ENCODE results near the gene ATP10B.
A peak's percentile ranks its signal among the peaks of the same experiment; 100 is the strongest.
"Not testable (repeated sequence)": the region's sequence is repeated elsewhere in the genome, so short reads cannot be mapped to it uniquely, and the experiment has no call there.

Gene ATP10B

DNA sequence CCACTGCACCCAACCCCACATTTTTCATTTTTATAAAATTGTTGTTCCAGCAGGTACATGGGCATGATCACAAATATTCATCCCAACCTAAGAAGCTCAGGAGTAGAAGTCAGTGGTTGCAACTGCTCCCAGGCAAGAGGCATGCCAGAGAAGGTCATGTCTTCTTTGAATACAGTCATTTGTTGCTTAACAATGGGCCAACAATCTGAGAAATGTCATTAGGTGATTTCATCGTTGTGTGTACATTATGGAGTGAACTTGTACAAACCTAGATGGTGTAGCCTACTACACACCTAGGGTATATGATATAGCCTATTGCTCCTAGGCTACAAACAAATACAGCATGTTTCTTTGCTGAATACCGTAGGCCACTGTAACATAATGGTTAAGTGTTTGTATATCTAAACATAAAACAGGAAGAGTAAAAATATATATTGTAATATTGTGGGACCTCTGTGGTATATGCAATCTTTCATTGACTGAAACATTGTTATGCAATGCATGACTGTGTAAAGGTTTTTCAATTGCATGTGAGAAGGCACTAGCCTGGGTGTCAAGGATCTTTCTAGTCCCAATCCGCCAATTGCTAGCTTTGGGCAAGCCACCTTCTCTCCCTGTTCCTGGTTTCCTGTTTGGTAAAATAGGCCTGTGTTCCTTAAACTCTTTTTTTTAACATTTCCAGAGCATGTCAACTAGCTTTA is 27.6 kb downstream of the ATP10B start:
- peak; percentile 35 to 45 for DNase-seq

DNA sequence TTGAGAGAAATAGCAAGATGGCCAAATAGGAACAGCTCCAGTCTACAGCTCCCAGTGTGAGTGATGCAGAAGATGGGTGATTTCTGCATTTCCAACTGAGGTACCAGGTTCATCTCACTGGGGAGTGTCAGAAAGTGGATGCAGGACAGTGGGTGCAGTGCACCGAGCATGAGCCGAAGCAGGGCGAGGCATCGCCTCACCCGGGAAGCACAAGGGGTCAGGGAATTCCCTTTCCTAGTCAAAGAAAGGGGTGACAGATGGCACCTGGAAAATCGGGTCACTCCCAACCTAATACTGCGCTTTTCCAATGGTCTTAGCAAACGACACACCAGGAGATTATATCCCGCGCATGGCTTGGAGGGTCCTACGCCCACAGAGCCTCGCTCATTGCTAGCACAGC is 39.0 kb downstream of the ATP10B start:
- DNase-seq = not testable (repeated sequence)

GRCh38 chr5:160805376-160805775 is 46.6 kb downstream of the ATP10B start:
- no peak for DNase-seq

- no peak for DNase-seq
Measured at GRCh38 chr5:160802592-160802991, 49.4 kb downstream of the ATP10B start.

DNA sequence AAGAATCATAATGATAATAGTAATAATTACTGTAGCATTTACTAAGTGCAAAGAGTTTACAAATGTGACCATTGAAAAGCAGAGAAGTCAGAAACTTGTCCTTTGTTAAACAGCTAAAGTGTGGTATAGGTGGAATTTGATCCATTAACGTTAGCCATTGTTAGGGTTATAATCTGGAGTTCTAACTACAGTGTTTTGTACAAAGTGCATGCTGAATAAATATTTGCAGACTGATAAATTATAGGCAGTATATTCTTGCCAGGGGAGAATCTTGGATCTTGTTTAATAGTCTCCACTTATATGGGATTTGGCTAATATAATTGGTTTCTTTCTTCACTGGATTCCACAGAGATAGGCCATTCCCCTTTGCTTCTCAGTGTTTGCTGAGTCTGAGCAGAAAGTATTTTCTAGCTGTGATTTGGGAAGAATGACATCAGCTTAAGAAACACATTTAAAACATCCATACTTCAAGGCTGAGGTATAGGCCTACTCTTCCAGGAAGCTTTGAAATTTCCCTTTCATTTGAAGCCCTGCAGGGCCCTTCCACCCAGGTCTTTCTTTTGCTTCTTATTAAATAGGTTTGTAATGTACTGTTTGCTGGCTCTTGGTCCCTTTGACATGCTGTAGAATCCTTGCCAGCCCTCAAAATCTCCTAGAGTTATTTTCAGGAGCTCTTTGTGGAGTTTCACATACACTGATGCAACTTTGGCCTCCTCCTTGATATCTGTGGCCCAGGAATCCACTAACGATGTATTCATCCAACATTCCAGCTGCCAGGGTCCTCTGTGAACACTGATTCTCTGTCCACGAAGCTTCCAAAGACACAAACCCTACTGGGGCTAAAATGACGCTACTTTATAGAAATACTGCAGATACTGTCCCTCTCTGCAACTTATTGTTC is 51.4 kb downstream of the ATP10B start:
- DNase-seq = no peak

DNA sequence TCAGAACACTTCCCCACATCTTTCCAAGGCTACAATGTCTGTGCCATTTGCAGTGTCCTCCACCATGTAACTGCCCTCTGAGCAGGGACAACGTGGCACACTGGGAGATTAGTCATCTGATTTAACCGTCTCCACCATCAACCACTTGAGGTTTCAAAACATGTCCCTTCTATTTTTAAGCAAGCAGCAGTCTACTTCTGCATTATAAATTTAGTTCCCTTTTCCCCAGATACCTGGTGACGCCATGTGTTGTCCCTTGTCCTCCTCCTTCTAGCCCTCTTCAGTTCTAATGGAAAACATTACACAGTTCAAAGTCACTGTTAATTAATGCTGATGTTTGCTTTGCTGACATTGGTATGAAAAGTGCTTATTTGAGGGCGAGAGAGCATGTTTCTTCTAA is 52.8 kb downstream of the ATP10B start:
- DNase-seq = peak; percentile 79 to 80

DNA sequence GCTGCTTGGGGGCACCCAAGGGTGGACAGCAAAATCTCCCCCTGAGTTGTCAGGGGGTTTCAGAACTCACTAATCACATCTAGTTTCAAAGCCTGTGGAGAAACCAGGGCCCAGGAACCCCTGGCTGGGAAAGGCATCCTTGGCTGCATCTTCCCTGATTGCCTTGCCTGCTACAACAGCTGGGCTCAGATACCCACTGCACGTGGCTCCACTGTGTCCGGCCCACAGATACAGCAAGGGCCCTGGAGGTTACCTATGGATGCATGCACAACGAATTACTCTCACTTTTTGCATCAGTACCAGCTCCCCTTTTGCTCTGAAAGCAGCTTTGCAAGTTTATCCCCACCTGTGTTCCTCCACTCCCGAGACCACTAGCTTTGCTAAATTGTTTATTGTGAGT is 55.0 kb downstream of the ATP10B start:
- no peak for DNase-seq

GRCh38 chr5:160793530-160793899 is 58.5 kb downstream of the ATP10B start:
- no peak for DNase-seq

- no peak for DNase-seq
Measured at GRCh38 chr5:160792732-160793529, 59.1 kb downstream of the ATP10B start.

DNA sequence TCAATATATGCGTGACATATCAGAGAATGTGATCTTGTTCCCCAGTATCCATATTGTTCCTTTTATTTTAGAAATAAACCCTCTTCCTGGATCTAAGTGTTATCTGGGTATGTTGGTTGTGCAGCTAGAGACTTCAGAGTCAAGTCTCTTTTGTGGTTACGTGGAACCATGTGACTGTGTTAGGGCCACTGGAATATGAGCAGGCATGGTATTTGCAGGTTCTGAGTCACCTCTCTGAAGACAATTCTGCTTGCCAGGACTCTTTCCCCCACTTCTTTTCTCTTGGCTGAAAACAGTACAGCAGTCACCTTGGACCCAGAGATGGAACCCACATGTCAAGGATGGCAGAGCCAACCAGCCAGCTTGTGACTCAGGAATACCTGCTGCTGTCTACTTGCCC is 59.7 kb downstream of the ATP10B start:
- no peak for DNase-seq

DNA sequence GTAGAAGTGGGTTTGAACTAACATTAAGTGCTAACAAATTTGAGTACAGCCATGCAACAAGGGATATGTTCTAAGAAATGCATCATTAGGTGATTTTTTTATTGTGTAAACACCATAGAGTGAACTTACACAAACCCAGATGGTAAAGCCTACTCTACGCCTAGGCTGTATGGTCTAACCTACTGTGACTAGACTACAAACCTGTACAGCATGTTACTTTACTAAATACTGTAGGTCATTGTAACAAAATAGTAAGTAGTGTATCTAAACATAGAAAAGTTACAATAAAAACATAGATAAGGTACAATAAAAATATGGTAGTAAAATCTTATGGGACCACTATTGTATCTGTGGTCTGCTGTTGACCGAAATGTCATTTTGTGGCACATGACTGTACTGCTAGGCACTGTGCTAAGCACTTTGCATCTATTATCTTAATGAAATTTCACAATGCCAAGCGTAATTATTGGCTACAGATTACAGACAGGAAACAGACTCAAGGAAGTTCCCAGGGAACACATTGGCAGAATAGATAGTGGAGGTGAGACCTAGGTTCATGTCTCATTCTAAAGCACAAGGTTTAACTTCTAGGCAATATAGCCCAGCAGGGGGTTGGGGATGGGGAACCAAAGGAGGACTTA is 62.7 kb downstream of the ATP10B start:
- no peak for DNase-seq

DNA sequence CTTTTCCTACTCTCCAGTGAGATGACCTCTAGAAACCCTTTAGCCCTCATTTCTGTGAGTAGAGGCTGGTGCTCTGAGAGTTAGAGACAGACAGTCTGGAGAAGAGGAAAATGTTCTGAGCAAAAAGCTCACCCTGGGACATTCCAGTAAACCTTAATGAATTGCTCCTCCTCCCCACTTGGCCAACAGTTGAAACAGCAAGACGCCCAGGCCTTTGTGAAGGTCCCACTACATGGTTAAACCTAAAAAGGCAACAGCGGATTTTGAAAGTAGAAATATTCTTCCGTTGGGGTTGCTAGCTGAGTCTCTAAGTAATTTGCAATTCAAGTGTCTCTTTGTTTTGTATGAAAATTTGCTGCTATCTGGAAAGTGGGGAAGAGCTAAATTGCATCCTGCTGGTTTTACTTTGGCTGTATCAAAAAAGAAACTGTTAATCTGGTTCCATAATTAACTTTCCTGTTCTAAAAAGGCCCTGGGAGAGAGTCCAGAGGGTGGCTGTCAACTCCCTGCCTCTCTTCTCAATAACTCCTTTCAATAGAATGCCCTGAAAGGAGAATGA is 63.8 kb downstream of the ATP10B start:
- no peak for DNase-seq

- DNase-seq = peak in 1 of 2 experiments; percentile 3
Measured at GRCh38 chr5:160787240-160787639, 64.8 kb downstream of the ATP10B start.

DNA sequence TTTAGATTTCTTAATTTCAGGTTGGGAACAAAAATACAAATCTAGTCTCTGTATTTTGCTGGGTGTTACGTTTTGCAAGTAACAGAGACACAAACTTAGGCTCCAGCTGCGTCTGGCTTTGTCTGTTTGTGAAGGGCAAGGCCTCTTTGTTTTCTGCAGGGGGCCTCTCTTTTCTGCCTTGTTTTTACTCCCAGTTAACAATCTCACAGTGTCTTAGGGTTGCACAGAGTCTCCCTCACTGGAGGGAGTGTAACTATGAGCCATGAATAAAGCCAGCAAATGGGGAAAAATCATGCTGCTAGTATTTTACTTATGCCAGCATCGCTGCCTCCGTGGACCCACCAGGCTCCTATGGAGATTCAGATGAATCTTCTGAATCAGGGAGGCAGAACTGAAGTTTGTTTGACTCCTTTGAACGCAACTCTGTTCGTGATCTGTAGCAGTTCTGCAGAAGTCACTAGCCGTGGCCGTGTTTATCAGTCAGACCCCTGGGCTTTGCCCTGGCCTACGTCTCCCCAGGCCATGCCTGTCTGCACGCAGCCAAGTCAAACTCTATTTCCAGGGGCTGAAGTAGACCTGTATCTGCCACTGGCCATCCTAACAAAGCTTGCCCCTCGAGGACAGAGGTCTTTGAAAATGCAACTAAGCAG is 77.2 kb downstream of the ATP10B start:
- DNase-seq = no peak

DNA sequence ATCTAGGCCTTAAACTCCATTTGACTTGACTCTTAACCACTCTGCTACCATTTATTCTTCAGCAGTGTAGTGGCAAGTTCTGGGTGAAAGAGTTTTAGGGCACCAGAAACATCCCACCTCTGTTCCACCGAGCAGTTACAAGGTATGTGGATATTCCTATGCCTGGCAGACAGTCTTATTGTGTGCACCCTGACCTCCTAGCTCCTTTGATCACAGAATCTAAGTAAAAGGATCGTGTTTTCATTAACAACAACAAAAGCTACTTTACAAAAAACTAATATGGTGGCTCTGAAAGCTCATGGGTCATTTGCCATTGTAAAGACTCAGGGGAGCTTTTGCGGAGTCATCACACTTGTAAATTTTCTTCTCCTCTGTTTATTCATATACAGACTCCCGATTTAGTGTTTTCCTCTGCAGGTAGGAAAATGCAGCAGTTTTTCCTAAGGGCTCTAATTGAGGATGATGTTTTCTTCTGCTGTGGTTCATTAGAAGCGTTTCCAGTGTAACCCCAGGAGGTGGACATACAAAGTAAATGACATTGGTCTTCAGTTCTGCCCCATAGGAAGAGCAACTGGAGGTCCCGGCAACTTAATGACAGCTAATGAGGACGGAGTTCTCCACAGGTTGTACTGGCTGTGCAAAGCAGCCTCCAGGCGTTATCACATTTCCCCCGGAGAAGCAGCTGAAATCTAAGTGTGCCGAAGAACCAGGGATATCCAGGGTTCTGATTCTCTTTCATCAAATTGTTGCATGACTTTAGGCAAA is 78.2 kb downstream of the ATP10B start:
- no peak for DNase-seq

GRCh38 chr5:160772854-160773253 is 79.2 kb downstream of the ATP10B start:
- DNase-seq = no peak

DNA sequence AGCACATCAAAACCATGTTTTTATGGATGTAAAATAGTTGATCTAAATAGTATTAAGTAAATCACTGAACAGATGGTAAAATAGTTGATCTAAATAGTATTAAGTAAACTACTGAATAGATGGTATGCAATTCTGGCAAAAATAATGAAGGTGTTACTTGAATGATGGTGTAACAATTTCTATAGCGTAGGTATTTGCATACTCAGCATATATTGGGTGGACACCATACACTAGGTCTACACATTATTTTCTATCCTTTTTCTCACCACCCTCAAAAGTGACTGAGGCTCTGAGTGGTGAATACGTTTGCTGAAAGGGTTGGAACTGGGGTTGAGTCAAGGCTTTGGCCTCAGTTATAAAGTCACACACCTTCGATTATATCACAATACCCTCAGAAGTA is 81.3 kb downstream of the ATP10B start:
- DNase-seq = no peak

- no peak for DNase-seq
Measured at GRCh38 chr5:160769301-160769700, 82.7 kb downstream of the ATP10B start.

- DNase-seq = no peak
Measured at GRCh38 chr5:160767062-160767461, 84.9 kb downstream of the ATP10B start.

DNA sequence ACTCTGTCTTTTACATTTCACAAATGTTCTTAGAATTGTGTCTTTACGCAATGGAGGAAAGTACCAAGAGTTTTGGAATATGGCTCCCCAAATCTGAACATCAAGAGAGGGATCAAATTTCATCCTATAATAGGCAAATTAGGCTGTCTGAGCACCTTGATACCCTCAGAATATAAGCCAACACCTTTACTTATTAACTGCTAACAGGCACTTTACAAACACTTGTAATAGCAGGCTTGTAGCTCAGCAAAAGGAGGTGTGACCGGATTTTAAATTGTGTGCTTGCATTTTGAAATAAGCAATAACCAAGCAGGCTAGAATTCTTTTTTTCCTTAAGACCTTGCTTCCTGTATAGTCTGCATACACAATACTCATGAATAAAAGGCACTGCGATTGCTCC is 92.0 kb downstream of the ATP10B start:
- DNase-seq = no peak

DNA sequence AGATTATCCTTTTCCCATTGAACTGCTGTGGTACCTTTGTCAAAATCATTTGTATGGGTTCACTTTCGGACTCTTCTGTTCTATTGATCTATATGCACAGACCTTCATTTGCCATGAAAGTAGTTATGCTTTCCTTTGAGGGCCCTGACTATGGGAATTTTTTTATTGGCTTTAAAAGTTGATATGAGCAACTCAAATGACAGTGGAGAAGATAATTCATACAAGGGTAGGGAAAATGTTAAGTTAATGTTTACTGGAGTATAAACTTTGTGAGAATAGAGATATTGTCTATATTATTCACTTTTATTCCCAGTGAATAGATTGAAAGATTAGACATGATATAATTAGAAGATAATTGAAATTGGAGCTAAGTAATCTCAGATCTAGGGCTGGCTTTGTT is 94.8 kb downstream of the ATP10B start:
- no peak for DNase-seq

Measured in AML-193 (cell line).